ENCODE data around the gene COL21A1.

The COL21A1 gene

GRCh38 chr6:56073315-56073714, 174.1 kb downstream of the COL21A1 start:
- Histone ChIP-seq H3K9me3 (ENCODE audit: control insufficient read depth, insufficient read depth, low read length) (no peaks in the 10 kb centered on the region), H3K36me3 (ENCODE audit: control insufficient read depth, low read length) (no peaks in the 10 kb centered on the region), H3K79me2 (ENCODE audit: control insufficient read depth, low read length) (no peaks in the 10 kb centered on the region), H3K4me2 (ENCODE audit: low read length) (no peak overlapping the region), H3K27ac (ENCODE audit: low read depth, low read length) (no peak overlapping the region), H3F3A (ENCODE audit: control insufficient read depth, insufficient read depth) (no peaks in the 10 kb centered on the region), H4K20me1 (ENCODE audit: control insufficient read depth, insufficient read depth, low read depth, low read length) (no peaks in the 10 kb centered on the region), H3K27me3 (ENCODE audit: control insufficient read depth, low read length) (no peaks in the 10 kb centered on the region), H3K4me1 (ENCODE audit: control insufficient read depth, low read length) (no peaks in the 10 kb centered on the region), H3K9me2 (replicated peaks; ENCODE audit: control insufficient read depth, low read length) (no peaks in the 10 kb centered on the region), H3K4me3 (ENCODE audit: low read length) (no peak overlapping the region)
- no peak for TF ChIP-seq EZH2phosphoT487 (IDR thresholded peaks at IDR 0.05; ENCODE audit: borderline replicate concordance, low read length)
- no peak for TF ChIP-seq CTCF (IDR thresholded peaks at IDR 0.05; ENCODE audit: low read depth, low read length, poor library complexity, severe bottlenecking)

- no peaks in the 10 kb centered on the region for H3K9me2 ChIP-seq (replicated peaks; ENCODE audit: control insufficient read depth, low read length)
- H3K79me2 ChIP-seq (ENCODE audit: control insufficient read depth, low read length) = no peaks in the 10 kb centered on the region
- H3F3A ChIP-seq (ENCODE audit: control insufficient read depth, insufficient read depth) = no peaks in the 10 kb centered on the region
- TF ChIP-seq CTCF (IDR thresholded peaks at IDR 0.05; ENCODE audit: low read depth, low read length, poor library complexity, severe bottlenecking) (no peak), EZH2phosphoT487 (IDR thresholded peaks at IDR 0.05; ENCODE audit: borderline replicate concordance, low read length) (no peak)
- no peaks in the 10 kb centered on the region for H3K9me3 ChIP-seq (ENCODE audit: control insufficient read depth, insufficient read depth, low read length)
- no peaks in the 10 kb centered on the region for H3K36me3 ChIP-seq (ENCODE audit: control insufficient read depth, low read length)
- no peaks in the 10 kb centered on the region for H3K27me3 ChIP-seq (ENCODE audit: control insufficient read depth, low read length)
- H3K4me1 ChIP-seq (ENCODE audit: control insufficient read depth, low read length) = no peaks in the 10 kb centered on the region
- H3K27ac ChIP-seq (ENCODE audit: low read depth, low read length) = no peak overlapping the region
- H3K4me3 ChIP-seq (ENCODE audit: low read length) = no peak overlapping the region
- no peak overlapping the region for H3K4me2 ChIP-seq (ENCODE audit: low read length)
- H4K20me1 ChIP-seq (ENCODE audit: control insufficient read depth, insufficient read depth, low read depth, low read length) = no peaks in the 10 kb centered on the region
Observed at GRCh38 chr6:56072856-56073255, 174.5 kb downstream of the COL21A1 start.

- Histone ChIP-seq H3K27me3 (ENCODE audit: control insufficient read depth, low read length) (no peaks in the 10 kb centered on the region), H3K27ac (ENCODE audit: low read depth, low read length) (no peak overlapping the region), H3K4me3 (ENCODE audit: low read length) (no peak overlapping the region), H3K4me2 (ENCODE audit: low read length) (no peak overlapping the region), H3K79me2 (ENCODE audit: control insufficient read depth, low read length) (no peaks in the 10 kb centered on the region), H3K4me1 (ENCODE audit: control insufficient read depth, low read length) (no peaks in the 10 kb centered on the region), H3K9me3 (ENCODE audit: control insufficient read depth, insufficient read depth, low read length) (no peaks in the 10 kb centered on the region), H3K9me2 (replicated peaks; ENCODE audit: control insufficient read depth, low read length) (no peaks in the 10 kb centered on the region), H3K36me3 (ENCODE audit: control insufficient read depth, low read length) (no peaks in the 10 kb centered on the region), H4K20me1 (ENCODE audit: control insufficient read depth, insufficient read depth, low read depth, low read length) (no peaks in the 10 kb centered on the region), H3F3A (ENCODE audit: control insufficient read depth, insufficient read depth) (no peaks in the 10 kb centered on the region)
- TF ChIP-seq CTCF (IDR thresholded peaks at IDR 0.05; ENCODE audit: low read depth, low read length, poor library complexity, severe bottlenecking) = no peak
Observed at GRCh38 chr6:56065408-56065807, 182.0 kb downstream of the COL21A1 start.

GRCh38 chr6:56062836-56063235, 184.5 kb downstream of the COL21A1 start:
- Histone ChIP-seq H3F3A (ENCODE audit: control insufficient read depth, insufficient read depth) (no peaks in the 10 kb centered on the region), H3K4me3 (ENCODE audit: low read length) (no peak overlapping the region), H3K4me2 (ENCODE audit: low read length) (no peak overlapping the region), H3K9me2 (replicated peaks; ENCODE audit: control insufficient read depth, low read length) (no peaks in the 10 kb centered on the region), H3K9me3 (ENCODE audit: control insufficient read depth, insufficient read depth, low read length) (no peaks in the 10 kb centered on the region), H4K20me1 (ENCODE audit: control insufficient read depth, insufficient read depth, low read depth, low read length) (no peaks in the 10 kb centered on the region), H3K36me3 (ENCODE audit: control insufficient read depth, low read length) (no peaks in the 10 kb centered on the region), H3K27me3 (ENCODE audit: control insufficient read depth, low read length) (no peaks in the 10 kb centered on the region), H3K4me1 (ENCODE audit: control insufficient read depth, low read length) (no peaks in the 10 kb centered on the region), H3K79me2 (ENCODE audit: control insufficient read depth, low read length) (no peaks in the 10 kb centered on the region), H3K27ac (ENCODE audit: low read depth, low read length) (no peak overlapping the region)
- TF ChIP-seq CTCF (IDR thresholded peaks at IDR 0.05; ENCODE audit: low read depth, low read length, poor library complexity, severe bottlenecking) = no peak
- TF ChIP-seq EZH2phosphoT487 (IDR thresholded peaks at IDR 0.05; ENCODE audit: borderline replicate concordance, low read length) = no peak
